HEK293 (cell line): ENCODE measurements around the gene INO80.

Experiments
- CTCF ChIA-PET: fragments of 350-600 bp; formaldehyde crosslinking; extraction: SDS; loops from one replicate; lab custom pipeline; 2021; ENCODE audit warnings: antibody characterized with exemption; lab: Yijun Ruan, JAX
- POLR2A ChIA-PET: fragments of 300-600 bp; formaldehyde crosslinking; extraction: SDS; loops from one replicate; lab custom pipeline; 2020; ENCODE audit warnings: antibody characterized with exemption, inconsistent platforms; lab: Yijun Ruan, JAX
- H3K27ac ChIP-seq: fragments of 200-500 bp; sonication (Bioruptor generic); 2 replicates; pipeline ENCODE4 v1.5.1; 2014; ENCODE audit warnings: low read depth, low read length, control low read depth, inconsistent platforms; ENCODE audit errors: extremely low read depth
- H3K36me3 ChIP-seq, 2 experiments: fragments of 200-500 bp in 1 of 2; sonication (Bioruptor generic) in 1 of 2; 1 replicate in 1 of 2; 2 replicates in 1 of 2; pipeline ENCODE4 v1.5.1; 2014 to 2017; ENCODE audit warnings: inconsistent platforms in 2 of 2, low read length in 2 of 2; ENCODE audit not compliant: control insufficient read depth in 2 of 2, insufficient read depth in 1 of 2
- H3K4me1 ChIP-seq: fragments of 200-500 bp; sonication (Bioruptor generic); 2 replicates; pipeline ENCODE4 v1.5.1; 2014; ENCODE audit warnings: mild to moderate bottlenecking, low read length, inconsistent platforms; ENCODE audit not compliant: control insufficient read depth, insufficient read depth
- H3K4me3 ChIP-seq: 2 replicates; pipeline ENCODE4 v1.5.1; 2011; ENCODE audit warnings: low read depth, mild to moderate bottlenecking, control low read depth, low read length, moderate library complexity
- H3K9me3 ChIP-seq: fragments of 200-500 bp; sonication (Bioruptor generic); 2 replicates; pipeline ENCODE4 v1.5.1; 2014; ENCODE audit warnings: low read depth, low read length, inconsistent platforms; ENCODE audit not compliant: control insufficient read depth, insufficient read depth
- BCL11B ChIP-seq: fragments of 450-650 bp; formaldehyde crosslinking; IDR thresholded peaks from 2 replicates; pipeline ENCODE4 v1.5.1; 2016; ENCODE audit warnings: low read depth, missing biosample characterization, missing genetic modification characterization
- GFI1B ChIP-seq: fragments of 450-650 bp; formaldehyde crosslinking; IDR thresholded peaks from 2 replicates; pipeline ENCODE4 v1.5.1; 2016; ENCODE audit warnings: missing biosample characterization, missing genetic modification characterization
- KLF1 ChIP-seq: fragments of 450-650 bp; formaldehyde crosslinking; IDR thresholded peaks from 2 replicates; pipeline ENCODE4 v1.5.1; 2016; ENCODE audit warnings: missing biosample characterization, missing genetic modification characterization
- PRDM1 ChIP-seq: fragments of 450-650 bp; formaldehyde crosslinking; IDR thresholded peaks from 2 replicates; pipeline ENCODE4; 2016; ENCODE audit warnings: missing biosample characterization, missing genetic modification characterization
- TCF7L2 ChIP-seq: IDR thresholded peaks from 2 replicates; pipeline ENCODE4 v1.6.1; 2011; ENCODE audit warnings: low read depth, mild to moderate bottlenecking, inconsistent platforms, low read length, moderate library complexity, borderline replicate concordance
- YY1 ChIP-seq: fragments of 450-650 bp; formaldehyde crosslinking; IDR thresholded peaks from 2 replicates; pipeline ENCODE4 v1.5.1; 2018; ENCODE audit warnings: missing biosample characterization, missing genetic modification characterization
- ZBTB20 ChIP-seq: fragments of 450-650 bp; formaldehyde crosslinking; IDR thresholded peaks from 2 replicates; pipeline ENCODE4 v1.5.1; 2016; ENCODE audit warnings: missing biosample characterization, missing genetic modification characterization
- ZBTB44 ChIP-seq: fragments of 450-650 bp; IDR thresholded peaks from 2 replicates; pipeline ENCODE4 v1.5.1; 2018; ENCODE audit warnings: missing biosample characterization, mild to moderate bottlenecking, missing genetic modification characterization
- ZBTB7A ChIP-seq: fragments of 450-650 bp; formaldehyde crosslinking; IDR thresholded peaks from 2 replicates; pipeline ENCODE4 v1.5.1; 2016; ENCODE audit warnings: low read depth, missing biosample characterization, missing genetic modification characterization
- ZNF121 ChIP-seq: fragments of 450-650 bp; formaldehyde crosslinking; IDR thresholded peaks from 2 replicates; pipeline ENCODE4 v1.5.1; 2016; ENCODE audit warnings: missing biosample characterization, missing genetic modification characterization
- ZNF148 ChIP-seq: fragments of 450-650 bp; formaldehyde crosslinking; IDR thresholded peaks from 2 replicates; pipeline ENCODE4 v1.5.0; 2017; ENCODE audit warnings: missing biosample characterization, missing genetic modification characterization, borderline replicate concordance
- ZNF16 ChIP-seq: fragments of 450-650 bp; formaldehyde crosslinking; IDR thresholded peaks from 2 replicates; pipeline ENCODE4 v1.5.1; 2016; ENCODE audit warnings: low read depth, missing biosample characterization, missing genetic modification characterization
- ZNF19 ChIP-seq: fragments of 450-650 bp; formaldehyde crosslinking; IDR thresholded peaks from 2 replicates; pipeline ENCODE4; 2016; ENCODE audit warnings: missing biosample characterization, missing genetic modification characterization, low read depth
- ZNF214 ChIP-seq: fragments of 450-650 bp; formaldehyde crosslinking; IDR thresholded peaks from 2 replicates; pipeline ENCODE4 v1.5.1; 2017; ENCODE audit warnings: missing biosample characterization, mild to moderate bottlenecking, missing genetic modification characterization, borderline replicate concordance
- ZNF48 ChIP-seq: fragments of 450-650 bp; formaldehyde crosslinking; IDR thresholded peaks from 2 replicates; pipeline ENCODE4 v1.5.1; 2016; ENCODE audit warnings: missing biosample characterization, missing genetic modification characterization
- ZNF514 ChIP-seq: fragments of 450-650 bp; formaldehyde crosslinking; IDR thresholded peaks from 2 replicates; pipeline ENCODE4 v1.5.1; 2016; ENCODE audit warnings: missing biosample characterization, missing genetic modification characterization
- ZNF624 ChIP-seq: fragments of 450-650 bp; formaldehyde crosslinking; IDR thresholded peaks from 2 replicates; pipeline ENCODE4 v1.5.1; 2017; ENCODE audit warnings: missing biosample characterization, missing genetic modification characterization
- ZNF626 ChIP-seq: fragments of 450-650 bp; sonication (Bioruptor Pico); formaldehyde crosslinking; IDR thresholded peaks from 2 replicates; pipeline ENCODE4 v1.5.1; 2018; ENCODE audit warnings: missing biosample characterization, missing genetic modification characterization, inconsistent platforms
- ZNF658 ChIP-seq: fragments of 450-650 bp; formaldehyde crosslinking; IDR thresholded peaks from 2 replicates; pipeline ENCODE4; 2016; ENCODE audit warnings: missing biosample characterization, missing genetic modification characterization
- ZSCAN30 ChIP-seq: fragments of 450-650 bp; IDR thresholded peaks from 2 replicates; pipeline ENCODE4 v1.5.1; 2018; ENCODE audit warnings: missing biosample characterization, mild to moderate bottlenecking, missing genetic modification characterization, moderate library complexity
- TF ChIP-seq, protein P1 (sequence below): fragments of 450-650 bp; formaldehyde crosslinking; IDR thresholded peaks from 2 replicates; pipeline ENCODE4 v1.5.1; 2016; ENCODE audit warnings: missing biosample characterization, missing genetic modification characterization, borderline replicate concordance

INO80 gene

DNA sequence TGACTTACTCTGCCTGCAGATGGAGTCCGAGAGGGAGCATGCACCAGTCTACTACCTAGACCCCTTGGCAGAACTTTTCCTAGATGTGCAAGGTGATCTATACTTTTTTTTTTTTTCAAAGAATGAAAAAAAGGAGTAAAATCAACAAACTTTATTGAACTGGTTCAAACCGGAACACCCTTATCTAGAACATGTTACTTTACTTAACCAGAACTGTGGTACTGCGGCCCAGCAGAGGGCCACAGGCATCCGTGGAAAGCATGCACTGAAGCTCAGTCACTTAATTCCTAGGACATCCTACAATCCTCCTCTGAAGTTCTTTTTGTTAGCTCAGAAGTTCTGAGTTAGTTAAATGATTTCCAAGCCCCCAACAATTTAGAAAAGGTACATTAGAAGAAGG lies 141.2 kb downstream of the INO80 start:
- H3K4me1 ChIP-seq: no peaks in the 10 kb centered on the region
- H3K9me3 ChIP-seq: no peaks in the 10 kb centered on the region
- no peak for TF ChIP-seq ZNF48 (tag by site-specific recombination)
- no peak for TF ChIP-seq ZNF121 (tag by site-specific recombination)
- no peak for TF ChIP-seq ZNF148 (tag by site-specific recombination)
- TF ChIP-seq ZNF514 (tag by site-specific recombination): no peak
- no peak for TF ChIP-seq ZNF16
- TF ChIP-seq BCL11B: no peak
- TF ChIP-seq ZNF214: no peak
- TF ChIP-seq GFI1B (tag by site-specific recombination): no peak
- TF ChIP-seq ZNF658 (tag by site-specific recombination): no peak
- H3K4me3 ChIP-seq: no peak overlapping the region
- ChIA-PET CTCF (interaction anchor here (0.7 to 1.2 kb wide), 2 partner anchors 20 to 29 kb away, joined by 3 read pairs; no protein-coding TSS in a partner anchor), POLR2A (no interaction called here)
- peaks cover 0 to 31% of the 10 kb centered on the region in 2 experiments; a peak in 1 of 3 replicates for H3K36me3 ChIP-seq
- no peak overlapping the region for H3K27ac ChIP-seq

DNA sequence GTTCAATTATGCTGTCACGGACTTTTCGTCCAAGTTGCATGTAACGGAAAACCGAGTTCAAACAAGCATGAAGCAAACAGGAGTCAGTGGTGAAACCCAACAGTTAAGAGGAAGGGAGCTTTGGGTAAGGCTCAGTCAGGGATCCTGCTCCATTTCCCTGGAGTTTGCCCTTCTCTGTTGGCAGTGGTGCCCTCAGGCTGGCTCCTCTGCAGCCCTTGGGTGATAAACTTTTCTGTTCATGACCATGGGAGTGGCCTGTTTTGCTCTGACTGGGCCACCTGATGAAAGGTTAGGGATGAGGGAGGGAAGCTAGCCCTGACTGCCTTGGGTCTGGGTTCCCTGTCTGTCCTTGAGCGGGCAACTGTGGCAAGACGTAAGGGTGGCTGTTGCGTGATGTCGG lies 146.7 kb downstream of the INO80 start:
- ChIA-PET CTCF (interaction anchor here (1.0 to 1.2 kb wide), 2 partner anchors 28 to 68 kb away, joined by 3 to 7 read pairs; no protein-coding TSS in a partner anchor), POLR2A (interaction anchor here (0.7 to 1.1 kb wide), 2 partner anchors 12 to 16 kb away, joined by 4 to 5 read pairs; partner anchors contain the start of gene CHAC1)
- H3K4me3 ChIP-seq: no peak overlapping the region
- H3K27ac ChIP-seq: no peak overlapping the region
- H3K36me3 ChIP-seq: no peaks in the 10 kb centered on the region
- no peaks in the 10 kb centered on the region for H3K4me1 ChIP-seq
- no peaks in the 10 kb centered on the region for H3K9me3 ChIP-seq
- TF ChIP-seq ZNF624 (tag by site-specific recombination) (no peak), ZBTB44 (tag by site-specific recombination) (no peak), ZNF214 (no peak), ZBTB20 (tag by site-specific recombination) (no peak), YY1 (tag by site-specific recombination) (no peak), ZSCAN30 (tag by site-specific recombination) (no peak), ZNF19 (no peak), ZNF626 (tag by site-specific recombination) (no peak), TCF7L2 (no peak), ZBTB7A (tag by site-specific recombination) (no peak), PRDM1 (tag by site-specific recombination) (no peak), ZNF121 (tag by site-specific recombination) (no peak), ZNF48 (tag by site-specific recombination) (no peak), KLF1 (no peak)
- TF ChIP-seq, protein P1, sequence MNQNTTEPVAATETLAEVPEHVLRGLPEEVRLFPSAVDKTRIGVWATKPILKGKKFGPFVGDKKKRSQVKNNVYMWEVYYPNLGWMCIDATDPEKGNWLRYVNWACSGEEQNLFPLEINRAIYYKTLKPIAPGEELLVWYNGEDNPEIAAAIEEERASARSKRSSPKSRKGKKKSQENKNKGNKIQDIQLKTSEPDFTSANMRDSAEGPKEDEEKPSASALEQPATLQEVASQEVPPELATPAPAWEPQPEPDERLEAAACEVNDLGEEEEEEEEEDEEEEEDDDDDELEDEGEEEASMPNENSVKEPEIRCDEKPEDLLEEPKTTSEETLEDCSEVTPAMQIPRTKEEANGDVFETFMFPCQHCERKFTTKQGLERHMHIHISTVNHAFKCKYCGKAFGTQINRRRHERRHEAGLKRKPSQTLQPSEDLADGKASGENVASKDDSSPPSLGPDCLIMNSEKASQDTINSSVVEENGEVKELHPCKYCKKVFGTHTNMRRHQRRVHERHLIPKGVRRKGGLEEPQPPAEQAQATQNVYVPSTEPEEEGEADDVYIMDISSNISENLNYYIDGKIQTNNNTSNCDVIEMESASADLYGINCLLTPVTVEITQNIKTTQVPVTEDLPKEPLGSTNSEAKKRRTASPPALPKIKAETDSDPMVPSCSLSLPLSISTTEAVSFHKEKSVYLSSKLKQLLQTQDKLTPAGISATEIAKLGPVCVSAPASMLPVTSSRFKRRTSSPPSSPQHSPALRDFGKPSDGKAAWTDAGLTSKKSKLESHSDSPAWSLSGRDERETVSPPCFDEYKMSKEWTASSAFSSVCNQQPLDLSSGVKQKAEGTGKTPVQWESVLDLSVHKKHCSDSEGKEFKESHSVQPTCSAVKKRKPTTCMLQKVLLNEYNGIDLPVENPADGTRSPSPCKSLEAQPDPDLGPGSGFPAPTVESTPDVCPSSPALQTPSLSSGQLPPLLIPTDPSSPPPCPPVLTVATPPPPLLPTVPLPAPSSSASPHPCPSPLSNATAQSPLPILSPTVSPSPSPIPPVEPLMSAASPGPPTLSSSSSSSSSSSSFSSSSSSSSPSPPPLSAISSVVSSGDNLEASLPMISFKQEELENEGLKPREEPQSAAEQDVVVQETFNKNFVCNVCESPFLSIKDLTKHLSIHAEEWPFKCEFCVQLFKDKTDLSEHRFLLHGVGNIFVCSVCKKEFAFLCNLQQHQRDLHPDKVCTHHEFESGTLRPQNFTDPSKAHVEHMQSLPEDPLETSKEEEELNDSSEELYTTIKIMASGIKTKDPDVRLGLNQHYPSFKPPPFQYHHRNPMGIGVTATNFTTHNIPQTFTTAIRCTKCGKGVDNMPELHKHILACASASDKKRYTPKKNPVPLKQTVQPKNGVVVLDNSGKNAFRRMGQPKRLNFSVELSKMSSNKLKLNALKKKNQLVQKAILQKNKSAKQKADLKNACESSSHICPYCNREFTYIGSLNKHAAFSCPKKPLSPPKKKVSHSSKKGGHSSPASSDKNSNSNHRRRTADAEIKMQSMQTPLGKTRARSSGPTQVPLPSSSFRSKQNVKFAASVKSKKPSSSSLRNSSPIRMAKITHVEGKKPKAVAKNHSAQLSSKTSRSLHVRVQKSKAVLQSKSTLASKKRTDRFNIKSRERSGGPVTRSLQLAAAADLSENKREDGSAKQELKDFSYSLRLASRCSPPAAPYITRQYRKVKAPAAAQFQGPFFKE: no peak
